HL-60/S4 treated with phorbol 12-myristate 13-acetate at 8.2 ng/mL for 4 days and 3 days (cell line): Measurements from ENCODE around the gene MBTD1.

Experiments used
- in situ Hi-C: fragments of 300-500 bp; cut with MboI; formaldehyde crosslinking; loops from 2 replicates; pipeline ENCODE4 v1.15.0; 2022; ENCODE audit warnings: low sequenced_read_pairs

Gene MBTD1

GRCh38 chr17:51152766-51153209 lies 107.1 kb downstream of the MBTD1 start:
- in situ Hi-C loops: loop anchor here (10.0 kb wide), 1 partner anchor 138 kb away; no protein-coding TSS in a partner anchor

- in situ Hi-C loops: loop anchor here (10.0 kb wide), 1 partner anchor 136 kb away; no protein-coding TSS in a partner anchor
Observed at GRCh38 chr17:51150932-51151331, 108.9 kb downstream of the MBTD1 start.

- in situ Hi-C loops: no loop called here
Observed at GRCh38 chr17:51149163-51149562, 110.7 kb downstream of the MBTD1 start.

GRCh38 chr17:51147650-51148049 lies 112.2 kb downstream of the MBTD1 start:
- in situ Hi-C loops: no loop called here

GRCh38 chr17:51144266-51145022 lies 115.4 kb downstream of the MBTD1 start:
- in situ Hi-C loops: no loop called here

GRCh38 chr17:51142597-51142996 lies 117.3 kb downstream of the MBTD1 start:
- in situ Hi-C loops: no loop called here

GRCh38 chr17:51135956-51136355 lies 123.9 kb downstream of the MBTD1 start:
- in situ Hi-C loops: no loop called here

GRCh38 chr17:51133365-51133764 lies 126.5 kb downstream of the MBTD1 start:
- in situ Hi-C loops: no loop called here

GRCh38 chr17:51132964-51133319 lies 126.9 kb downstream of the MBTD1 start:
- in situ Hi-C loops: no loop called here

GRCh38 chr17:51128076-51128475 lies 131.8 kb downstream of the MBTD1 start:
- in situ Hi-C loops: no loop called here
